ENCODE data around the gene ORC1. TPM values are rescaled to one million over a fixed set of nuclear protein-coding genes. Genes with fewer than 3 reads are reported as not detected.

Gene ORC1
- total RNA-seq, 1 experiment from 2014 or later: 17.2 TPM

GRCh38 chr1:52435650-52436049, 31.4 kb upstream of the ORC1 start:
- H3K36me3 Mint-ChIP-seq (ENCODE audit: insufficient read depth, unreplicated experiment): peaks cover 9% of the 10 kb centered on the region
- no TSS peak for BruUV-seq (replicated peaks)
- no peak overlapping the region for H3K4me3 Mint-ChIP-seq (ENCODE audit: low read depth, unreplicated experiment)
- H3K9me3 Mint-ChIP-seq (ENCODE audit: low read depth, unreplicated experiment): no peaks in the 10 kb centered on the region
- DNase-seq: no peak
- no peaks in the 10 kb centered on the region for H3K4me1 Mint-ChIP-seq (ENCODE audit: low read depth, unreplicated experiment)
- no peak overlapping the region for H3K27ac Mint-ChIP-seq (ENCODE audit: unreplicated experiment)
- H3K27me3 Mint-ChIP-seq (ENCODE audit: unreplicated experiment): no peaks in the 10 kb centered on the region
- CTCF ChIA-PET: no interaction called here
- TF ChIP-seq, protein P1, sequence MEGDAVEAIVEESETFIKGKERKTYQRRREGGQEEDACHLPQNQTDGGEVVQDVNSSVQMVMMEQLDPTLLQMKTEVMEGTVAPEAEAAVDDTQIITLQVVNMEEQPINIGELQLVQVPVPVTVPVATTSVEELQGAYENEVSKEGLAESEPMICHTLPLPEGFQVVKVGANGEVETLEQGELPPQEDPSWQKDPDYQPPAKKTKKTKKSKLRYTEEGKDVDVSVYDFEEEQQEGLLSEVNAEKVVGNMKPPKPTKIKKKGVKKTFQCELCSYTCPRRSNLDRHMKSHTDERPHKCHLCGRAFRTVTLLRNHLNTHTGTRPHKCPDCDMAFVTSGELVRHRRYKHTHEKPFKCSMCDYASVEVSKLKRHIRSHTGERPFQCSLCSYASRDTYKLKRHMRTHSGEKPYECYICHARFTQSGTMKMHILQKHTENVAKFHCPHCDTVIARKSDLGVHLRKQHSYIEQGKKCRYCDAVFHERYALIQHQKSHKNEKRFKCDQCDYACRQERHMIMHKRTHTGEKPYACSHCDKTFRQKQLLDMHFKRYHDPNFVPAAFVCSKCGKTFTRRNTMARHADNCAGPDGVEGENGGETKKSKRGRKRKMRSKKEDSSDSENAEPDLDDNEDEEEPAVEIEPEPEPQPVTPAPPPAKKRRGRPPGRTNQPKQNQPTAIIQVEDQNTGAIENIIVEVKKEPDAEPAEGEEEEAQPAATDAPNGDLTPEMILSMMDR (IDR thresholded peaks at IDR 0.05; ENCODE audit: unreplicated experiment): no peak
- intact Hi-C loops (cut with micrococcal nuclease; ENCODE audit: unreplicated experiment): no loop called here

- no TSS peak for BruUV-seq (replicated peaks)
- Mint-ChIP-seq H3K9me3 (ENCODE audit: low read depth, unreplicated experiment) (no peaks in the 10 kb centered on the region), H3K36me3 (ENCODE audit: insufficient read depth, unreplicated experiment) (peaks cover 9% of the 10 kb centered on the region), H3K27me3 (ENCODE audit: unreplicated experiment) (no peaks in the 10 kb centered on the region), H3K4me3 (ENCODE audit: low read depth, unreplicated experiment) (no peak overlapping the region), H3K4me1 (ENCODE audit: low read depth, unreplicated experiment) (no peaks in the 10 kb centered on the region), H3K27ac (ENCODE audit: unreplicated experiment) (no peak overlapping the region)
- CTCF ChIA-PET: no interaction called here
- TF ChIP-seq, protein P1 (IDR thresholded peaks at IDR 0.05; ENCODE audit: unreplicated experiment): no peak
- no peak for DNase-seq
- intact Hi-C loops (cut with micrococcal nuclease; ENCODE audit: unreplicated experiment): no loop called here
Measured at GRCh38 chr1:52435211-52435610, 31.0 kb upstream of the ORC1 start.

GRCh38 chr1:52432807-52433206, 28.6 kb upstream of the ORC1 start:
- Mint-ChIP-seq H3K4me1 (ENCODE audit: low read depth, unreplicated experiment) (no peaks in the 10 kb centered on the region), H3K4me3 (ENCODE audit: low read depth, unreplicated experiment) (no peak overlapping the region), H3K9me3 (ENCODE audit: low read depth, unreplicated experiment) (no peaks in the 10 kb centered on the region), H3K27ac (ENCODE audit: unreplicated experiment) (no peak overlapping the region), H3K36me3 (ENCODE audit: insufficient read depth, unreplicated experiment) (peaks cover 9% of the 10 kb centered on the region), H3K27me3 (ENCODE audit: unreplicated experiment) (no peaks in the 10 kb centered on the region)
- no peak for DNase-seq
- CTCF ChIA-PET: no interaction called here
- TF ChIP-seq, protein P1 (IDR thresholded peaks at IDR 0.05; ENCODE audit: unreplicated experiment): no peak
- BruUV-seq (replicated peaks): no TSS peak
- intact Hi-C loops (cut with micrococcal nuclease; ENCODE audit: unreplicated experiment): no loop called here

GRCh38 chr1:52427152-52427551, 22.9 kb upstream of the ORC1 start:
- H3K27ac Mint-ChIP-seq (ENCODE audit: unreplicated experiment): no peak overlapping the region
- intact Hi-C loops (cut with micrococcal nuclease; ENCODE audit: unreplicated experiment): no loop called here
- H3K9me3 Mint-ChIP-seq (ENCODE audit: low read depth, unreplicated experiment): no peaks in the 10 kb centered on the region
- DNase-seq: no peak
- no peak overlapping the region for H3K4me3 Mint-ChIP-seq (ENCODE audit: low read depth, unreplicated experiment)
- BruUV-seq (replicated peaks): no TSS peak
- H3K36me3 Mint-ChIP-seq (ENCODE audit: insufficient read depth, unreplicated experiment): peaks cover 11% of the 10 kb centered on the region
- H3K27me3 Mint-ChIP-seq (ENCODE audit: unreplicated experiment): no peaks in the 10 kb centered on the region
- no peaks in the 10 kb centered on the region for H3K4me1 Mint-ChIP-seq (ENCODE audit: low read depth, unreplicated experiment)
- TF ChIP-seq, protein P1 (IDR thresholded peaks at IDR 0.05; ENCODE audit: unreplicated experiment): no peak
- CTCF ChIA-PET: no interaction called here

GRCh38 chr1:52426371-52426770, 22.1 kb upstream of the ORC1 start:
- intact Hi-C loops (cut with micrococcal nuclease; ENCODE audit: unreplicated experiment): no loop called here

More at GRCh38 chr1:52426371-52426770, 22.1 kb upstream of the ORC1 start:
- Mint-ChIP-seq H3K4me3 (ENCODE audit: low read depth, unreplicated experiment) (no peak overlapping the region), H3K4me1 (ENCODE audit: low read depth, unreplicated experiment) (no peaks in the 10 kb centered on the region), H3K9me3 (ENCODE audit: low read depth, unreplicated experiment) (no peaks in the 10 kb centered on the region), H3K36me3 (ENCODE audit: insufficient read depth, unreplicated experiment) (peaks cover 11% of the 10 kb centered on the region), H3K27me3 (ENCODE audit: unreplicated experiment) (no peaks in the 10 kb centered on the region), H3K27ac (ENCODE audit: unreplicated experiment) (no peak overlapping the region)
- DNase-seq: no peak
- no TSS peak for BruUV-seq (replicated peaks)
- TF ChIP-seq, protein P1 (IDR thresholded peaks at IDR 0.05; ENCODE audit: unreplicated experiment): no peak
- CTCF ChIA-PET: no interaction called here

All from Calu3 (cell line).